H1 (cell line): ENCODE data around the gene RASSF5.

Experiments
- ASH2L ChIP-seq: fragments of 200-600, 300-600 bp; sonication (generic); IDR thresholded peaks from one replicate; pipeline ENCODE4 v1.7.1; 2017; ENCODE audit warnings: low read length
- CTCF ChIP-seq, 3 experiments: IDR thresholded peaks; 1 replicate in 2 of 3; 2 replicates in 1 of 3; pipeline versions ENCODE4 v1.5.1 to v1.6.1; 2011; ENCODE audit warnings: low read length in 3 of 3, mild to moderate bottlenecking in 3 of 3, inconsistent platforms in 2 of 3, low read depth in 1 of 3, moderate library complexity in 1 of 3; ENCODE audit not compliant: insufficient read depth in 1 of 3; ENCODE audit errors: control extremely low read depth in 1 of 3
- SIX5 ChIP-seq: IDR thresholded peaks from 2 replicates; pipeline ENCODE4 v1.6.1; 2011; ENCODE audit warnings: mild to moderate bottlenecking, low read depth, low read length
- SP1 ChIP-seq: IDR thresholded peaks from 2 replicates; pipeline ENCODE4 v1.6.1; 2011; ENCODE audit warnings: low read depth, low read length
- SRF ChIP-seq: IDR thresholded peaks from 2 replicates; pipeline ENCODE4 v1.6.1; 2011; ENCODE audit warnings: mild to moderate bottlenecking, low read depth, low read length, moderate library complexity
- TF ChIP-seq, protein P1 (sequence below): IDR thresholded peaks from 2 replicates; pipeline ENCODE4 v1.6.1; 2011; ENCODE audit warnings: low read length, improper control_type of control experiment

GRCh38 chr1:206463137-206463536, 44.2 kb upstream of the RASSF5 start:
- TF ChIP-seq, protein P1, sequence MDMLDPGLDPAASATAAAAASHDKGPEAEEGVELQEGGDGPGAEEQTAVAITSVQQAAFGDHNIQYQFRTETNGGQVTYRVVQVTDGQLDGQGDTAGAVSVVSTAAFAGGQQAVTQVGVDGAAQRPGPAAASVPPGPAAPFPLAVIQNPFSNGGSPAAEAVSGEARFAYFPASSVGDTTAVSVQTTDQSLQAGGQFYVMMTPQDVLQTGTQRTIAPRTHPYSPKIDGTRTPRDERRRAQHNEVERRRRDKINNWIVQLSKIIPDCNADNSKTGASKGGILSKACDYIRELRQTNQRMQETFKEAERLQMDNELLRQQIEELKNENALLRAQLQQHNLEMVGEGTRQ = no peak
- TF ChIP-seq CTCF (IDR thresholded peaks at IDR 0.05; ENCODE audit: control extremely low read depth in 1 of 3, insufficient read depth in 1 of 3, low read depth in 1 of 3, low read length in 3 of 3) (no peak), SP1 (no peak), ASH2L (no peak), SIX5 (no peak), SRF (no peak)
